ENCODE results near the gene RBMS1.

GRCh38 chr2:160275656-160276055 lies 218.0 kb downstream of the RBMS1 start:
- no peak for TF ChIP-seq POLR2AphosphoS5 (IDR thresholded peaks at IDR 0.05)
- TF ChIP-seq, protein P1, sequence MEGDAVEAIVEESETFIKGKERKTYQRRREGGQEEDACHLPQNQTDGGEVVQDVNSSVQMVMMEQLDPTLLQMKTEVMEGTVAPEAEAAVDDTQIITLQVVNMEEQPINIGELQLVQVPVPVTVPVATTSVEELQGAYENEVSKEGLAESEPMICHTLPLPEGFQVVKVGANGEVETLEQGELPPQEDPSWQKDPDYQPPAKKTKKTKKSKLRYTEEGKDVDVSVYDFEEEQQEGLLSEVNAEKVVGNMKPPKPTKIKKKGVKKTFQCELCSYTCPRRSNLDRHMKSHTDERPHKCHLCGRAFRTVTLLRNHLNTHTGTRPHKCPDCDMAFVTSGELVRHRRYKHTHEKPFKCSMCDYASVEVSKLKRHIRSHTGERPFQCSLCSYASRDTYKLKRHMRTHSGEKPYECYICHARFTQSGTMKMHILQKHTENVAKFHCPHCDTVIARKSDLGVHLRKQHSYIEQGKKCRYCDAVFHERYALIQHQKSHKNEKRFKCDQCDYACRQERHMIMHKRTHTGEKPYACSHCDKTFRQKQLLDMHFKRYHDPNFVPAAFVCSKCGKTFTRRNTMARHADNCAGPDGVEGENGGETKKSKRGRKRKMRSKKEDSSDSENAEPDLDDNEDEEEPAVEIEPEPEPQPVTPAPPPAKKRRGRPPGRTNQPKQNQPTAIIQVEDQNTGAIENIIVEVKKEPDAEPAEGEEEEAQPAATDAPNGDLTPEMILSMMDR (IDR thresholded peaks at IDR 0.05) = no peak

All from gastroesophageal sphincter (tissue), 3 donors.